Naive thymus-derived CD4-positive, alpha-beta T cell (primary cell): ENCODE measurements around the gene CAMK4. TPM values are rescaled to one million over a fixed set of nuclear protein-coding genes. Genes with fewer than 3 reads are reported as not detected.
A peak's percentile ranks its signal among the peaks of the same experiment; 100 is the strongest.

Experiments
- ATAC-seq: fragments of 150-1000 bp; cut with Tn5 transposase; 2 replicates; pipeline ENCODE4 v1.10.0; 2021; ENCODE audit warnings: mild to moderate bottlenecking, moderate library complexity
- CTCF ChIA-PET: fragments of 350-600 bp; sonication (Branson Sonifier 250); formaldehyde crosslinking; loops from one replicate; lab custom pipeline; 2021; ENCODE audit warnings: antibody characterized with exemption; lab: Charles Lee
- POLR2A ChIA-PET: fragments of 350-600 bp; sonication (Branson Sonifier 250); formaldehyde crosslinking; loops from one replicate; lab custom pipeline; 2021; ENCODE audit warnings: antibody characterized with exemption, inconsistent platforms; lab: Charles Lee
- DNase-seq, 9 donors: peaks; one replicate each; pipeline versions ENCODE4 v3.0.0 to v3.0.0-alpha.2; 2020 to 2022; ENCODE audit warnings: mixed read lengths in 1 of 9
- H3K27ac ChIP-seq: one replicate; pipeline ENCODE4 v1.7.0; 2013; ENCODE audit warnings: mild to moderate bottlenecking, low read depth, low read length, moderate library complexity
- H3K27me3 ChIP-seq, 2 donors: one replicate each; pipeline ENCODE4 v1.7.0; 2013; ENCODE audit warnings: low read length in 2 of 2, mild to moderate bottlenecking in 2 of 2, moderate library complexity in 2 of 2; ENCODE audit not compliant: control insufficient read depth in 2 of 2, insufficient read depth in 2 of 2
- H3K36me3 ChIP-seq, 3 experiments: 1 replicate in 2 of 3; 2 replicates in 1 of 3; pipeline ENCODE4 v1.7.0; 2013; ENCODE audit warnings: low read length in 3 of 3, mild to moderate bottlenecking in 3 of 3, moderate library complexity in 1 of 3; ENCODE audit not compliant: insufficient read depth in 3 of 3, control insufficient read depth in 2 of 3
- H3K4me1 ChIP-seq, 2 donors: one replicate each; pipeline ENCODE4 v1.7.0; 2013; ENCODE audit warnings: low read length in 2 of 2, mild to moderate bottlenecking in 2 of 2, moderate library complexity in 1 of 2; ENCODE audit not compliant: control insufficient read depth in 2 of 2, insufficient read depth in 2 of 2
- H3K4me3 ChIP-seq: 2 replicates; pipeline ENCODE4 v1.7.0; 2013; ENCODE audit warnings: mild to moderate bottlenecking, low read length
- H3K9me3 ChIP-seq, 3 experiments: 1 replicate in 2 of 3; 2 replicates in 1 of 3; pipeline ENCODE4 v1.7.0; 2013; ENCODE audit warnings: low read length in 3 of 3; ENCODE audit not compliant: control insufficient read depth in 2 of 3
- H3K27ac Mint-ChIP-seq, 9 donors: one replicate each; pipeline ENCODE4 v1.8.0; 2020 to 2022; ENCODE audit warnings: mixed read lengths in 9 of 9, mild to moderate bottlenecking in 8 of 9, moderate library complexity in 5 of 9, inconsistent platforms in 2 of 9
- H3K27me3 Mint-ChIP-seq, 5 donors: one replicate each; pipeline ENCODE4 v1.8.0; 2021 to 2022; ENCODE audit warnings: mixed read lengths in 5 of 5, mild to moderate bottlenecking in 1 of 5
- H3K36me3 Mint-ChIP-seq, 5 donors: one replicate each; pipeline ENCODE4 v1.8.0; 2020 to 2022; ENCODE audit warnings: mixed read lengths in 5 of 5, mild to moderate bottlenecking in 3 of 5, inconsistent platforms in 1 of 5
- H3K4me1 Mint-ChIP-seq, 7 donors: one replicate each; pipeline ENCODE4 v1.8.0; 2020 to 2022; ENCODE audit warnings: mixed read lengths in 7 of 7, mild to moderate bottlenecking in 3 of 7, inconsistent platforms in 1 of 7
- H3K4me3 Mint-ChIP-seq, 10 donors: one replicate each; pipeline ENCODE4 v1.8.0; 2020 to 2022; ENCODE audit warnings: mild to moderate bottlenecking in 10 of 10, mixed read lengths in 10 of 10, moderate library complexity in 6 of 10, inconsistent platforms in 2 of 10
- H3K9me3 Mint-ChIP-seq, 11 donors: one replicate each; pipeline ENCODE4 v1.8.0; 2020 to 2022; ENCODE audit warnings: mixed read lengths in 11 of 11, mild to moderate bottlenecking in 4 of 11, inconsistent platforms in 1 of 11, moderate library complexity in 1 of 11
- intact Hi-C, 2 donors: fragments of 100-400 bp; cut with micrococcal nuclease; formaldehyde crosslinking; loops; one replicate each; pipeline ENCODE4 v1.15.1; 2023
- polyA plus RNA-seq, 2 donors: library from polyadenylated mRNA; unstranded; fragments of 300-500 nt; fragmentation: Illumina TruSeq; gene quantifications; one replicate each; pipeline ENCODE4 v1.2.3, GENCODE V29; 2021
- total RNA-seq, 6 experiments: library from RNA in 5 of 6; stranded (reverse) in 5 of 6; gene quantifications; 1 replicate in 5 of 6; 2 replicates in 1 of 6; pipeline ENCODE4 v1.2.3 and lab custom pipeline; 2021 to 2026

CAMK4 gene
- 100 to 1,000 TPM; 118 to 366 (median 210) TPM for total RNA-seq
- 100 to 1,000 TPM; 188 to 200 TPM for polyA plus RNA-seq
- total RNA-seq (lab: John Stamatoyannopoulos, UW), result 334 reads per million, percentile 97 among the genes with 10 or more reads in this experiment

- peak; percentile 95 for ATAC-seq
- Mint-ChIP-seq H3K27ac (peak within 1 kb of the TSS; percentile 89 to 99 (median 97)), H3K4me1 (peaks cover 14 to 39% (median 25%) of the 10 kb centered on the region in 7 donors), H3K27me3 (peaks cover 0 to 4% (median 0%) of the 10 kb centered on the region in 5 donors), H3K4me3 (peak within 1 kb of the TSS; percentile 79 to 99 (median 96)), H3K9me3 (no peaks in the 10 kb centered on the region), H3K36me3 (peaks cover 10 to 28% (median 18%) of the 10 kb centered on the region in 5 donors)
- H3K9me3 ChIP-seq, result no peaks in the 10 kb centered on the region
- no peaks in the 10 kb centered on the region for H3K27me3 ChIP-seq
- intact Hi-C loops, result loop anchor here (1.0 to 10.0 kb wide), 15 partner anchors 8 to 1809 kb away; partner anchors contain the start of genes WDR36 (in 2 of the 2) and STARD4 (in 1 of the 2)
- H3K4me3 ChIP-seq, result peak within 1 kb of the TSS; percentile 81
- peaks cover 17 to 25% of the 10 kb centered on the region in 2 donors for H3K4me1 ChIP-seq
- peak; percentile 74 to 87 (median 84) for DNase-seq
- ChIA-PET CTCF (interaction anchor here (0.6 to 5.0 kb wide), 17 partner anchors 7 to 75 kb away, joined by 3 to 65 read pairs (median 5); no protein-coding TSS in a partner anchor), POLR2A (interaction anchor here (0.5 to 11.9 kb wide), 20 partner anchors 12 to 63 kb away, joined by 3 to 207 read pairs (median 4); no protein-coding TSS in a partner anchor)
- peak within 1 kb of the TSS; percentile 93 for H3K27ac ChIP-seq
- H3K36me3 ChIP-seq, result peaks cover 0 to 13% (median 0%) of the 10 kb centered on the region in 3 experiments
Observed at GRCh38 chr5:111223787-111224560, at the start of gene CAMK4. Gene CAMK4 (plus strand): TSS chr5:111224384. CDS start chr5:111224484, 100 bp downstream.

GRCh38 chr5:111183064-111183463, 41.1 kb upstream of the CAMK4 start:
- no peaks in the 10 kb centered on the region for H3K9me3 ChIP-seq
- Mint-ChIP-seq H3K36me3 (no peaks in the 10 kb centered on the region), H3K27ac (no peak overlapping the region), H3K27me3 (peaks cover 0 to 12% (median 0%) of the 10 kb centered on the region in 5 donors), H3K4me3 (no peak overlapping the region), H3K4me1 (no peaks in the 10 kb centered on the region), H3K9me3 (peaks cover 0 to 6% (median 0%) of the 10 kb centered on the region in 11 donors)
- H3K4me3 ChIP-seq, result no peak overlapping the region
- H3K27ac ChIP-seq, result no peak overlapping the region
- H3K4me1 ChIP-seq, result no peaks in the 10 kb centered on the region
- intact Hi-C loops, result no loop called here
- no peaks in the 10 kb centered on the region for H3K27me3 ChIP-seq
- no peak for ATAC-seq
- ChIA-PET CTCF (no interaction called here), POLR2A (no interaction called here)
- no peaks in the 10 kb centered on the region for H3K36me3 ChIP-seq
- DNase-seq, result no peak

- no peaks in the 10 kb centered on the region for H3K36me3 ChIP-seq
- no peak overlapping the region for H3K4me3 Mint-ChIP-seq
- no peak overlapping the region for H3K27ac ChIP-seq
- peaks cover 0 to 13% (median 0%) of the 10 kb centered on the region in 5 donors for H3K27me3 Mint-ChIP-seq
- no peaks in the 10 kb centered on the region for H3K9me3 ChIP-seq
- ChIA-PET CTCF (no interaction called here), POLR2A (no interaction called here)
- no peaks in the 10 kb centered on the region for H3K36me3 Mint-ChIP-seq
- H3K27ac Mint-ChIP-seq, result no peak overlapping the region
- no peaks in the 10 kb centered on the region for H3K4me1 ChIP-seq
- H3K4me3 ChIP-seq, result no peak overlapping the region
- DNase-seq (no peak), ATAC-seq (no peak)
- H3K27me3 ChIP-seq, result no peaks in the 10 kb centered on the region
- no peaks in the 10 kb centered on the region for H3K9me3 Mint-ChIP-seq
- no peaks in the 10 kb centered on the region for H3K4me1 Mint-ChIP-seq
- intact Hi-C loops, result no loop called here
Observed at GRCh38 chr5:111187079-111187478, 37.1 kb upstream of the CAMK4 start.

GRCh38 chr5:111194053-111194452, 30.1 kb upstream of the CAMK4 start:
- intact Hi-C loops, result loop anchor here (2.0 kb wide), 2 partner anchors 15 to 29 kb away; no protein-coding TSS in a partner anchor
- CTCF ChIA-PET, result no interaction called here
- ATAC-seq, result no peak

GRCh38 chr5:111194925-111195324, 29.3 kb upstream of the CAMK4 start:
- CTCF ChIA-PET, result no interaction called here
- H3K4me1 Mint-ChIP-seq, result peaks cover 0 to 4% (median 1%) of the 10 kb centered on the region in 7 donors
- POLR2A ChIA-PET, result no interaction called here
- H3K27me3 Mint-ChIP-seq, result peaks cover 0 to 27% (median 3%) of the 10 kb centered on the region in 5 donors
- Histone ChIP-seq H3K27ac (no peak overlapping the region), H3K4me1 (no peaks in the 10 kb centered on the region), H3K27me3 (no peaks in the 10 kb centered on the region), H3K36me3 (no peaks in the 10 kb centered on the region), H3K9me3 (no peaks in the 10 kb centered on the region), H3K4me3 (no peak overlapping the region)
- H3K27ac Mint-ChIP-seq, result no peak overlapping the region
- intact Hi-C loops, result loop anchor here (2.0 to 5.0 kb wide), 3 partner anchors 14 to 33 kb away; no protein-coding TSS in a partner anchor
- DNase-seq (no peak), ATAC-seq (no peak)
- peaks cover 0 to 5% (median 0%) of the 10 kb centered on the region in 11 donors for H3K9me3 Mint-ChIP-seq
- H3K36me3 Mint-ChIP-seq, result no peaks in the 10 kb centered on the region
- H3K4me3 Mint-ChIP-seq, result no peak overlapping the region

More at GRCh38 chr5:111194053-111194452, 30.1 kb upstream of the CAMK4 start:
- POLR2A ChIA-PET, result no interaction called here
- H3K27me3 Mint-ChIP-seq, result peaks cover 0 to 31% (median 3%) of the 10 kb centered on the region in 5 donors
- peaks cover 0 to under 1% (median 0%) of the 10 kb centered on the region in 7 donors for H3K4me1 Mint-ChIP-seq
- Histone ChIP-seq H3K36me3 (no peaks in the 10 kb centered on the region), H3K4me1 (no peaks in the 10 kb centered on the region), H3K9me3 (no peaks in the 10 kb centered on the region), H3K4me3 (no peak overlapping the region), H3K27ac (no peak overlapping the region), H3K27me3 (no peaks in the 10 kb centered on the region)
- H3K36me3 Mint-ChIP-seq, result no peaks in the 10 kb centered on the region
- no peak overlapping the region for H3K27ac Mint-ChIP-seq
- H3K4me3 Mint-ChIP-seq, result no peak overlapping the region
- DNase-seq, result no peak
- peaks cover 0 to 5% (median 0%) of the 10 kb centered on the region in 11 donors for H3K9me3 Mint-ChIP-seq

GRCh38 chr5:111197523-111197922, 26.7 kb upstream of the CAMK4 start:
- Histone ChIP-seq H3K9me3 (no peaks in the 10 kb centered on the region), H3K27ac (no peak overlapping the region), H3K36me3 (no peaks in the 10 kb centered on the region), H3K4me3 (no peak overlapping the region), H3K4me1 (no peaks in the 10 kb centered on the region), H3K27me3 (no peaks in the 10 kb centered on the region)
- DNase-seq, result no peak
- ChIA-PET CTCF (interaction anchor here (1.0 to 1.3 kb wide), 2 partner anchors 81 to 137 kb away, joined by 4 read pairs; no protein-coding TSS in a partner anchor), POLR2A (interaction anchor here (0.6 kb wide), 1 partner anchor 39 kb away, joined by 4 read pairs; no protein-coding TSS in a partner anchor)
- peaks cover 0 to 13% (median 8%) of the 10 kb centered on the region in 7 donors for H3K4me1 Mint-ChIP-seq
- no peak for ATAC-seq
- intact Hi-C loops, result loop anchor here (2.0 to 5.0 kb wide), 2 partner anchors 13 to 35 kb away; no protein-coding TSS in a partner anchor
- peaks cover 0 to 30% (median 0%) of the 10 kb centered on the region in 5 donors for H3K27me3 Mint-ChIP-seq
- H3K9me3 Mint-ChIP-seq, result peaks cover 0 to 3% (median 0%) of the 10 kb centered on the region in 11 donors
- H3K4me3 Mint-ChIP-seq, result no peak overlapping the region
- no peaks in the 10 kb centered on the region for H3K36me3 Mint-ChIP-seq
- no peak overlapping the region for H3K27ac Mint-ChIP-seq
